GM12878 (cell line): ENCODE results near the gene C17orf78. TPM values are rescaled to one million over a fixed set of nuclear protein-coding genes. Genes with fewer than 3 reads are reported as not detected.

ENCODE experiments used
- ATF7 ChIP-seq: fragments of 450-650 bp; IDR thresholded peaks from 2 replicates; pipeline ENCODE4 v1.6.1; 2016; ENCODE audit warnings: low read depth, mild to moderate bottlenecking
- CBX3 ChIP-seq: fragments of 200-600 bp; sonication (generic); IDR thresholded peaks from 2 replicates; pipeline ENCODE4 v1.6.1; 2016; ENCODE audit warnings: low read depth, borderline replicate concordance
- CBX5 ChIP-seq: sonication (generic); IDR thresholded peaks from 2 replicates; pipeline ENCODE4 v1.6.1; 2016; ENCODE audit warnings: low read depth, moderate library complexity, mild to moderate bottlenecking, inconsistent platforms
- FOXM1 ChIP-seq: IDR thresholded peaks from 2 replicates; pipeline ENCODE4 v1.6.1; 2012; ENCODE audit warnings: low read depth, mild to moderate bottlenecking, inconsistent platforms, low read length, moderate library complexity
- HDAC2 ChIP-seq: fragments of 200-600 bp; sonication (generic); IDR thresholded peaks from 2 replicates; pipeline ENCODE4 v1.6.1; 2017
- JUNB ChIP-seq: IDR thresholded peaks from 2 replicates; pipeline ENCODE4 v1.6.1; 2016; ENCODE audit warnings: antibody characterized with exemption, mild to moderate bottlenecking
- KDM1A ChIP-seq: fragments of 200-600 bp; sonication (generic); IDR thresholded peaks from 2 replicates; pipeline ENCODE4 v1.6.1; 2016; ENCODE audit warnings: borderline replicate concordance
- LARP7 ChIP-seq: fragments of 450-650 bp; IDR thresholded peaks from 2 replicates; pipeline ENCODE4 v1.6.1; 2017; ENCODE audit warnings: mild to moderate bottlenecking
- MEF2B ChIP-seq: fragments of 450-650 bp; IDR thresholded peaks from 2 replicates; pipeline ENCODE4 v1.6.1; 2018; ENCODE audit warnings: mild to moderate bottlenecking, moderate library complexity; ENCODE audit not compliant: partially characterized antibody, poor library complexity, severe bottlenecking
- MTA3 ChIP-seq: IDR thresholded peaks from 2 replicates; pipeline ENCODE4 v1.6.1; 2012; ENCODE audit warnings: low read length, inconsistent platforms, borderline replicate concordance
- NFYA ChIP-seq: IDR thresholded peaks from 2 replicates; pipeline ENCODE4 v1.6.1; 2011; ENCODE audit warnings: low read depth, mild to moderate bottlenecking, low read length, improper control_type of control experiment, borderline replicate concordance
- NR2C1 ChIP-seq: fragments of 450-650 bp; IDR thresholded peaks from 2 replicates; pipeline ENCODE4 v1.6.1; 2017; ENCODE audit warnings: antibody characterized with exemption, mild to moderate bottlenecking, moderate library complexity
- PAX8 ChIP-seq: fragments of 450-650 bp; IDR thresholded peaks from 2 replicates; pipeline ENCODE4 v1.6.1; 2017; ENCODE audit warnings: mild to moderate bottlenecking, moderate library complexity
- POLR2AphosphoS2 ChIP-seq: IDR thresholded peaks from 2 replicates; pipeline ENCODE4 v1.6.1; 2011; ENCODE audit warnings: low read depth, mild to moderate bottlenecking, low read length, improper control_type of control experiment, moderate library complexity
- RAD51 ChIP-seq: fragments of 450-650 bp; IDR thresholded peaks from 2 replicates; pipeline ENCODE4 v1.6.1; 2016; ENCODE audit warnings: moderate library complexity, mild to moderate bottlenecking, inconsistent platforms
- RB1 ChIP-seq: fragments of 450-650 bp; formaldehyde crosslinking; IDR thresholded peaks from 2 replicates; pipeline ENCODE4 v1.6.1; 2017; ENCODE audit warnings: mild to moderate bottlenecking, borderline replicate concordance
- RUNX3 ChIP-seq: IDR thresholded peaks from 2 replicates; pipeline ENCODE4 v1.6.1; 2012; ENCODE audit warnings: low read length, inconsistent platforms
- SIN3A ChIP-seq: IDR thresholded peaks from 2 replicates; pipeline ENCODE4 v1.6.1; 2012; ENCODE audit warnings: low read depth, low read length, improper control_type of control experiment
- STAT1 ChIP-seq: fragments of 450-650 bp; conservative IDR thresholded peaks from 2 replicates; pipeline ENCODE4 v1.6.1; 2014; ENCODE audit warnings: antibody characterized with exemption, mild to moderate bottlenecking
- TARDBP ChIP-seq: IDR thresholded peaks from 2 replicates; pipeline ENCODE4 v1.6.1; 2016; ENCODE audit warnings: borderline replicate concordance
- YY1 ChIP-seq: IDR thresholded peaks from 2 replicates; pipeline ENCODE4 v1.6.1; 2011; ENCODE audit warnings: low read depth, mild to moderate bottlenecking, low read length
- ZBED1 ChIP-seq: IDR thresholded peaks from 2 replicates; pipeline ENCODE4 v1.6.1; 2016; ENCODE audit warnings: borderline replicate concordance
- ZNF622 ChIP-seq: fragments of 450-650 bp; IDR thresholded peaks from 2 replicates; pipeline ENCODE4 v1.6.1; 2017; ENCODE audit warnings: mild to moderate bottlenecking, inconsistent platforms
- polyA plus RNA-seq, 11 experiments: library from polyadenylated mRNA; depleted of rRNA in 4 of 11; unstranded in 6 of 11; stranded (reverse) in 5 of 11; fragments of >200 nt; fragmentation: Nextera tagmentation in 4 of 11; fragmentation: Illumina TruSeq in 1 of 11; extraction: Ambion mirVana in 4 of 11; extraction: Trizol in 1 of 11; gene quantifications; 1 replicate in 1 of 11; 2 replicates in 10 of 11; pipeline versions ENCODE4 v1.2.1 to v1.2.3, GENCODE V29; 2011 to 2016; ENCODE audit warnings: inconsistent platforms in 2 of 11, missing spikeins in 2 of 11, low read depth in 1 of 11
- total RNA-seq, 4 experiments: library from RNA; depleted of rRNA in 3 of 4; stranded (reverse); fragments of >200 nt in 3 of 4; fragmentation: Illumina TruSeq in 1 of 4; extraction: Trizol in 1 of 4; gene quantifications; 2 replicates each; pipeline versions ENCODE4 v1.2.1 to v1.2.3, GENCODE V29; 2013 to 2021
- TF ChIP-seq, protein P1 (sequence below): fragments of 450-650 bp; IDR thresholded peaks from 2 replicates; pipeline ENCODE4 v1.6.1; 2017; ENCODE audit warnings: mild to moderate bottlenecking, moderate library complexity
- TF ChIP-seq, protein P2 (sequence below): IDR thresholded peaks from 2 replicates; pipeline ENCODE4 v1.6.1; 2011; ENCODE audit warnings: borderline replicate concordance, low read depth, mild to moderate bottlenecking, moderate library complexity, mixed read lengths, low read length; ENCODE audit not compliant: insufficient read depth; ENCODE audit errors: extremely low read length
- TF ChIP-seq, protein P3 (sequence below): fragments of 450-650 bp; IDR thresholded peaks from 2 replicates; pipeline ENCODE4 v1.6.1; 2017; ENCODE audit warnings: mild to moderate bottlenecking, moderate library complexity

Gene C17orf78
- total and polyA plus RNA-seq, 10 of the 15 experiments (the other 5 are each of a cell fraction or from before 2014, with no cell fraction given), result 0.10 TPM; not detected in 9

GRCh38 chr17:37392024-37392590 lies 16.3 kb downstream of the C17orf78 start (continued):
- TF ChIP-seq MEF2B, result peak; percentile 73
- no peak for TF ChIP-seq FOXM1
- TF ChIP-seq RAD51, result peak; percentile 41
- no peak for TF ChIP-seq TARDBP
- TF ChIP-seq SIN3A, result no peak
- TF ChIP-seq YY1, result no peak
- no peak for TF ChIP-seq STAT1
- no peak for TF ChIP-seq NFYA
- peak; percentile 79 for TF ChIP-seq RUNX3
- no peak for TF ChIP-seq KDM1A
- no peak for TF ChIP-seq ZNF622
- TF ChIP-seq CBX5, result no peak
- TF ChIP-seq ZBED1, result no peak
- TF ChIP-seq CBX3, result no peak
- TF ChIP-seq JUNB, result peak; percentile 90
- TF ChIP-seq, protein P1, sequence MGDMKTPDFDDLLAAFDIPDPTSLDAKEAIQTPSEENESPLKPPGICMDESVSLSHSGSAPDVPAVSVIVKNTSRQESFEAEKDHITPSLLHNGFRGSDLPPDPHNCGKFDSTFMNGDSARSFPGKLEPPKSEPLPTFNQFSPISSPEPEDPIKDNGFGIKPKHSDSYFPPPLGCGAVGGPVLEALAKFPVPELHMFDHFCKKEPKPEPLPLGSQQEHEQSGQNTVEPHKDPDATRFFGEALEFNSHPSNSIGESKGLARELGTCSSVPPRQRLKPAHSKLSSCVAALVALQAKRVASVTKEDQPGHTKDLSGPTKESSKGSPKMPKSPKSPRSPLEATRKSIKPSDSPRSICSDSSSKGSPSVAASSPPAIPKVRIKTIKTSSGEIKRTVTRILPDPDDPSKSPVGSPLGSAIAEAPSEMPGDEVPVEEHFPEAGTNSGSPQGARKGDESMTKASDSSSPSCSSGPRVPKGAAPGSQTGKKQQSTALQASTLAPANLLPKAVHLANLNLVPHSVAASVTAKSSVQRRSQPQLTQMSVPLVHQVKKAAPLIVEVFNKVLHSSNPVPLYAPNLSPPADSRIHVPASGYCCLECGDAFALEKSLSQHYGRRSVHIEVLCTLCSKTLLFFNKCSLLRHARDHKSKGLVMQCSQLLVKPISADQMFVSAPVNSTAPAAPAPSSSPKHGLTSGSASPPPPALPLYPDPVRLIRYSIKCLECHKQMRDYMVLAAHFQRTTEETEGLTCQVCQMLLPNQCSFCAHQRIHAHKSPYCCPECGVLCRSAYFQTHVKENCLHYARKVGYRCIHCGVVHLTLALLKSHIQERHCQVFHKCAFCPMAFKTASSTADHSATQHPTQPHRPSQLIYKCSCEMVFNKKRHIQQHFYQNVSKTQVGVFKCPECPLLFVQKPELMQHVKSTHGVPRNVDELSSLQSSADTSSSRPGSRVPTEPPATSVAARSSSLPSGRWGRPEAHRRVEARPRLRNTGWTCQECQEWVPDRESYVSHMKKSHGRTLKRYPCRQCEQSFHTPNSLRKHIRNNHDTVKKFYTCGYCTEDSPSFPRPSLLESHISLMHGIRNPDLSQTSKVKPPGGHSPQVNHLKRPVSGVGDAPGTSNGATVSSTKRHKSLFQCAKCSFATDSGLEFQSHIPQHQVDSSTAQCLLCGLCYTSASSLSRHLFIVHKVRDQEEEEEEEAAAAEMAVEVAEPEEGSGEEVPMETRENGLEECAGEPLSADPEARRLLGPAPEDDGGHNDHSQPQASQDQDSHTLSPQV, result no peak
- no peak for TF ChIP-seq HDAC2
- no peak for TF ChIP-seq PAX8
- no peak for TF ChIP-seq NR2C1
- TF ChIP-seq ATF7, result no peak
- no peak for TF ChIP-seq RB1
- TF ChIP-seq, protein P2, sequence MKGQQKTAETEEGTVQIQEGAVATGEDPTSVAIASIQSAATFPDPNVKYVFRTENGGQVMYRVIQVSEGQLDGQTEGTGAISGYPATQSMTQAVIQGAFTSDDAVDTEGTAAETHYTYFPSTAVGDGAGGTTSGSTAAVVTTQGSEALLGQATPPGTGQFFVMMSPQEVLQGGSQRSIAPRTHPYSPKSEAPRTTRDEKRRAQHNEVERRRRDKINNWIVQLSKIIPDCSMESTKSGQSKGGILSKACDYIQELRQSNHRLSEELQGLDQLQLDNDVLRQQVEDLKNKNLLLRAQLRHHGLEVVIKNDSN, result no peak
- TF ChIP-seq POLR2AphosphoS2, result no peak
- TF ChIP-seq MTA3, result no peak
- TF ChIP-seq LARP7, result no peak
- TF ChIP-seq, protein P3, sequence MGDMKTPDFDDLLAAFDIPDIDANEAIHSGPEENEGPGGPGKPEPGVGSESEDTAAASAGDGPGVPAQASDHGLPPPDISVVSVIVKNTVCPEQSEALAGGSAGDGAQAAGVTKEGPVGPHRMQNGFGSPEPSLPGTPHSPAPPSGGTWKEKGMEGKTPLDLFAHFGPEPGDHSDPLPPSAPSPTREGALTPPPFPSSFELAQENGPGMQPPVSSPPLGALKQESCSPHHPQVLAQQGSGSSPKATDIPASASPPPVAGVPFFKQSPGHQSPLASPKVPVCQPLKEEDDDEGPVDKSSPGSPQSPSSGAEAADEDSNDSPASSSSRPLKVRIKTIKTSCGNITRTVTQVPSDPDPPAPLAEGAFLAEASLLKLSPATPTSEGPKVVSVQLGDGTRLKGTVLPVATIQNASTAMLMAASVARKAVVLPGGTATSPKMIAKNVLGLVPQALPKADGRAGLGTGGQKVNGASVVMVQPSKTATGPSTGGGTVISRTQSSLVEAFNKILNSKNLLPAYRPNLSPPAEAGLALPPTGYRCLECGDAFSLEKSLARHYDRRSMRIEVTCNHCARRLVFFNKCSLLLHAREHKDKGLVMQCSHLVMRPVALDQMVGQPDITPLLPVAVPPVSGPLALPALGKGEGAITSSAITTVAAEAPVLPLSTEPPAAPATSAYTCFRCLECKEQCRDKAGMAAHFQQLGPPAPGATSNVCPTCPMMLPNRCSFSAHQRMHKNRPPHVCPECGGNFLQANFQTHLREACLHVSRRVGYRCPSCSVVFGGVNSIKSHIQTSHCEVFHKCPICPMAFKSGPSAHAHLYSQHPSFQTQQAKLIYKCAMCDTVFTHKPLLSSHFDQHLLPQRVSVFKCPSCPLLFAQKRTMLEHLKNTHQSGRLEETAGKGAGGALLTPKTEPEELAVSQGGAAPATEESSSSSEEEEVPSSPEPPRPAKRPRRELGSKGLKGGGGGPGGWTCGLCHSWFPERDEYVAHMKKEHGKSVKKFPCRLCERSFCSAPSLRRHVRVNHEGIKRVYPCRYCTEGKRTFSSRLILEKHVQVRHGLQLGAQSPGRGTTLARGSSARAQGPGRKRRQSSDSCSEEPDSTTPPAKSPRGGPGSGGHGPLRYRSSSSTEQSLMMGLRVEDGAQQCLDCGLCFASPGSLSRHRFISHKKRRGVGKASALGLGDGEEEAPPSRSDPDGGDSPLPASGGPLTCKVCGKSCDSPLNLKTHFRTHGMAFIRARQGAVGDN, result no peak
